RWPE2 (cell line): ENCODE measurements around the gene ADCY1.
A peak's percentile ranks its signal among the peaks of the same experiment; 100 is the strongest.

ENCODE experiments used
- ATAC-seq: fragments of 200-7000 bp; cut with Tn5 transposase; 3 replicates; pipeline ENCODE4 v1.9.1; 2021; ENCODE audit warnings: low read depth
- DNase-seq: peaks from one replicate; pipeline ENCODE4 v3.0.0-alpha.2; 2020; ENCODE audit warnings: low spot score
- H3K27ac ChIP-seq: fragments of 450-650 bp; 2 replicates; pipeline ENCODE4 v1.5.1; 2017; ENCODE audit warnings: mild to moderate bottlenecking; ENCODE audit not compliant: poor library complexity, severe bottlenecking
- H3K27me3 ChIP-seq: fragments of 250-450 bp; sonication (Bioruptor Pico); 2 replicates; pipeline ENCODE4 v1.5.1; 2021; ENCODE audit warnings: mild to moderate bottlenecking, moderate library complexity; ENCODE audit not compliant: insufficient read depth, poor library complexity, severe bottlenecking
- H3K36me3 ChIP-seq: fragments of 250-450 bp; sonication (Bioruptor Pico); 2 replicates; pipeline ENCODE4 v1.5.1; 2020; ENCODE audit warnings: low read depth, mild to moderate bottlenecking, moderate library complexity
- H3K4me1 ChIP-seq: fragments of 250-450 bp; sonication (Bioruptor Pico); 2 replicates; pipeline ENCODE4 v1.5.1; 2021; ENCODE audit warnings: mild to moderate bottlenecking, moderate library complexity; ENCODE audit not compliant: insufficient read depth, poor library complexity, severe bottlenecking
- H3K4me3 ChIP-seq: fragments of 250-450 bp; sonication (Bioruptor Pico); 2 replicates; pipeline ENCODE4 v1.5.1; 2021; ENCODE audit warnings: mild to moderate bottlenecking, moderate library complexity; ENCODE audit not compliant: severe bottlenecking
- H3K9me3 ChIP-seq: fragments of 250-450 bp; sonication (Bioruptor Pico); 2 replicates; pipeline ENCODE4 v1.5.1; 2021; ENCODE audit warnings: mild to moderate bottlenecking, moderate library complexity; ENCODE audit not compliant: severe bottlenecking
- TF ChIP-seq, protein P1 (sequence below): fragments of 450-650 bp; IDR thresholded peaks from one replicate; pipeline ENCODE4 v1.5.1; 2017; ENCODE audit warnings: mild to moderate bottlenecking, moderate library complexity; ENCODE audit not compliant: poor library complexity, severe bottlenecking

Gene ADCY1

DNA sequence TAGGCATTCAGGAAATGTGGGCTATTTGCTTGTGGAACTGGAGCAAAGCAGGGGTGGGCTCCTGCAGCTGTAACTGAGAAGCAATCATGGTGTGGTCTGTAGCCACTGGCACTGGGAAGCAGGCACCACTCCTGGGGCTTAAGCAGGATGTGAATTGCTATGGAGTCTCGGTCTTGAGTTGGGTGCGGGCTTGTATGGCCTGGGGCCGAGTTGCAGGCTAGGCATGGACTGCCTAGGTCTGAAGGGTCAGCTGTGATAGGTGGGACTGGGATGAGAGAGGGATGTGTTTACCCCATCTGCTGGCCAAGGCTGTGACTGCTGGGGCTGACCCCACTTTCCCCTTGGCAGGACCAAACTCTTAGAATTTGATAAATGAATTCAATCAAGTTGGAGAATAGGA lies 43.0 kb downstream of the ADCY1 start:
- TF ChIP-seq, protein P1, sequence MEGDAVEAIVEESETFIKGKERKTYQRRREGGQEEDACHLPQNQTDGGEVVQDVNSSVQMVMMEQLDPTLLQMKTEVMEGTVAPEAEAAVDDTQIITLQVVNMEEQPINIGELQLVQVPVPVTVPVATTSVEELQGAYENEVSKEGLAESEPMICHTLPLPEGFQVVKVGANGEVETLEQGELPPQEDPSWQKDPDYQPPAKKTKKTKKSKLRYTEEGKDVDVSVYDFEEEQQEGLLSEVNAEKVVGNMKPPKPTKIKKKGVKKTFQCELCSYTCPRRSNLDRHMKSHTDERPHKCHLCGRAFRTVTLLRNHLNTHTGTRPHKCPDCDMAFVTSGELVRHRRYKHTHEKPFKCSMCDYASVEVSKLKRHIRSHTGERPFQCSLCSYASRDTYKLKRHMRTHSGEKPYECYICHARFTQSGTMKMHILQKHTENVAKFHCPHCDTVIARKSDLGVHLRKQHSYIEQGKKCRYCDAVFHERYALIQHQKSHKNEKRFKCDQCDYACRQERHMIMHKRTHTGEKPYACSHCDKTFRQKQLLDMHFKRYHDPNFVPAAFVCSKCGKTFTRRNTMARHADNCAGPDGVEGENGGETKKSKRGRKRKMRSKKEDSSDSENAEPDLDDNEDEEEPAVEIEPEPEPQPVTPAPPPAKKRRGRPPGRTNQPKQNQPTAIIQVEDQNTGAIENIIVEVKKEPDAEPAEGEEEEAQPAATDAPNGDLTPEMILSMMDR = no peak

DNA sequence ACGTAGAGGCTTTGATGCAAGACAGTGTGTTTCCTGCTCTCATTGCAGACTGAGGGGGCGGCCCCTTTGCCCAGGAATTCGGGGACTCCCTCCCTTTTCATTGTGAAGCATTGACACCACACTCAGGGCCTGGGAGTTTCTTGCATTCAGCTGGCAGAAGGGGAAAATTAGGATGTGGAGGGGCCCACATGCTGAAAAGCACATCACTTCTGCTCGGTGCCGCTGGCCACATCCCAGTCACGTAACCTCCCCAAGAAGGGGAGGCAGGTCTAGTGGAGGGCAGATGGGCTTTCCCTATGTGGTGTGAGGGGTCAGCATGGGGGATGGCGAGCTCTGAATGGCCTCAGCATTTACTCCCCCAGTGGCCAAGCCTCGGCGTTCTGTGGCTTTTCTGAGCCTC lies 47.9 kb downstream of the ADCY1 start:
- Histone ChIP-seq H3K9me3 (no peaks in the 10 kb centered on the region), H3K27me3 (no peaks in the 10 kb centered on the region), H3K4me1 (no peaks in the 10 kb centered on the region), H3K4me3 (no peak overlapping the region), H3K27ac (no peak overlapping the region), H3K36me3 (no peaks in the 10 kb centered on the region)
- TF ChIP-seq, protein P1 = no peak
- ATAC-seq (no peak), DNase-seq (peak; percentile 19)

More for the DNA sequence above, 43.0 kb downstream of the ADCY1 start:
- ATAC-seq = no peak
- Histone ChIP-seq H3K4me3 (no peak overlapping the region), H3K36me3 (no peaks in the 10 kb centered on the region), H3K27ac (no peak overlapping the region), H3K9me3 (peaks cover 2% of the 10 kb centered on the region), H3K4me1 (no peaks in the 10 kb centered on the region), H3K27me3 (no peaks in the 10 kb centered on the region)
- no peak for DNase-seq

DNA sequence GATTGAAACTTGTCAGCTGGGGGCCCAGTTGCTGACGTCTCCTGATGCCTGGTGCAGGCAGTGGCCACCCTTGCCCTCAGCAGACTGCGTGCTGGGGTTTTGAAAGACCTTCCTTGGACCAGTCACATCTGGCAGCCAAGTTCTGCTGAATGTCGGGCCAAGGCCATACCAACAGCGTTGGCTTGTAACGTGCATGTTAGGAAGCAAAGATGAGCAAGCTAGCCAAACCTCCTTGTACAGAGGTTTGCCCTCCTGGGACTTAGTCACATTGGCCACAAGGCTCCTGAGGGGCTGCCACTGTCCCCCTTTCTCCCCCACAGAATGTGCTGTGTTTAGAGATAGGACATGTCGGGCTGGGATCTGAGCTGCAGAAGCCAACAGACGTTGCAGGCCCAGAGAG lies 49.0 kb downstream of the ADCY1 start:
- no peak overlapping the region for H3K27ac ChIP-seq
- no peak overlapping the region for H3K4me3 ChIP-seq
- H3K4me1 ChIP-seq = no peaks in the 10 kb centered on the region
- DNase-seq = peak; percentile 15
- no peaks in the 10 kb centered on the region for H3K9me3 ChIP-seq
- TF ChIP-seq, protein P1 = no peak
- no peaks in the 10 kb centered on the region for H3K27me3 ChIP-seq
- no peak for ATAC-seq
- H3K36me3 ChIP-seq = no peaks in the 10 kb centered on the region

DNA sequence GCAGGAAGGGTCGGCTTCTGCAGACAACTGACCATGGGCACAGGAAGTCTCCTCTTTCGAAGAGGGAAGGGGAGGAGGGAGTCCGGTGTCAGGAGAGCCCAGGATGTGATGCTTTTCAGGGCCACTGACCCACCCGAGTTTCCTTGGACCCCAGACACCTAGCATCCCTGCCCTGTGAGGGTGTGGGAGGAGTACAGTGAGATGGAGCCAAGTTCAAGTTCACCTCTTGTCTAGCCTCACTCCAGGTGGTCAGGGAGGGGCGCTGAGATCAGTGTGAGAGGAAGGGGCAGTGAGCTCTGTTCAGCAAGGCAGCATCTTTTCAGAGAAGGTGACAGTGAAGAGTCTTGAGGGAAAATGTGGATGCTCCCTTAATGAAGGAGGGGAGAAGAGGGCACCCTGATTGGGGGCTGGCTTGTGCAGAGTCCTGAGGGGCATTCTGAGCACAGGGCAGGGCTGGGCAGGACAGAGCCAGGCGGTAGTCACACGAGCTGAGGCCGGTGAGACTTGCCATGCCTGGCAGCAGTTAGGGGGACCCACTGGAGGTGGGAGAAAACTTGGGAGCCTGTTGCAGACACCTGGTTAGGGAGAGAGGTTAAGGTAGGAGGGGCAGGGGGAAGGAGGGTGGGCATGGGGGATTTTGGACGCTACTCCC lies 49.7 kb downstream of the ADCY1 start:
- TF ChIP-seq, protein P1 = no peak
- H3K27me3 ChIP-seq = no peaks in the 10 kb centered on the region
- H3K9me3 ChIP-seq = no peaks in the 10 kb centered on the region
- DNase-seq (peak; percentile 26), ATAC-seq (no peak)
- no peak overlapping the region for H3K27ac ChIP-seq
- no peaks in the 10 kb centered on the region for H3K4me1 ChIP-seq
- no peaks in the 10 kb centered on the region for H3K36me3 ChIP-seq
- no peak overlapping the region for H3K4me3 ChIP-seq

DNA sequence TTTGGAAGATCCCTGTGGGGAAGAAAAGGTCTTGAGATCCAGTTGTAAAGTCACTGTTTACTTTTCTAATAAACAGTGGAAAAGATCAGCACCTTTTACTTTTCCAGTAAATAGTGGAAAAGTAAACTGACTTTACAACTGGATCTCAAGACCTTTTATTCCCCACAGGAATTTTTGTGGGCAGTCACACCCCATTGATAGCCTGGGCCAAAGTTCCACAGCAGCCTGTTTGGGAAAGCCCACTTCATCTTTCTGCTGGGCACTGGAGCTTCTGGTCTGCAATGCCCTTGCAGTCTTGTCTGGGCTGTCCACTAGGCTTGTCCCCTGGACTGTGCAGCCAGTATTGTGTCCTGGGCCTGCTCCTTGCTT lies 50.2 kb downstream of the ADCY1 start:
- Histone ChIP-seq H3K36me3 (no peaks in the 10 kb centered on the region), H3K9me3 (no peaks in the 10 kb centered on the region), H3K27me3 (no peaks in the 10 kb centered on the region), H3K4me1 (no peaks in the 10 kb centered on the region), H3K27ac (no peak overlapping the region), H3K4me3 (no peak overlapping the region)
- TF ChIP-seq, protein P1 = no peak
- no peak for DNase-seq
- no peak for ATAC-seq
